HFFc6 (cell line): ENCODE measurements around the gene ATXN7L1. TPM values are rescaled to one million over a fixed set of nuclear protein-coding genes. Genes with fewer than 3 reads are reported as not detected.

ENCODE experiments used
- DNase-seq: peaks from one replicate; pipeline ENCODE4 v3.0.0-alpha.2; 2018
- H3K27ac Mint-ChIP-seq: 2 replicates; pipeline ENCODE4 v1.8.0; 2020; ENCODE audit warnings: mild to moderate bottlenecking, mixed read lengths
- H3K27me3 Mint-ChIP-seq: 2 replicates; pipeline ENCODE4 v1.8.0; 2021; ENCODE audit warnings: mild to moderate bottlenecking, moderate library complexity, mixed read lengths; ENCODE audit not compliant: insufficient read depth
- H3K36me3 Mint-ChIP-seq: 2 replicates; pipeline ENCODE4 v1.8.0; 2021; ENCODE audit warnings: low read depth, mixed read lengths
- H3K4me1 Mint-ChIP-seq: 2 replicates; pipeline ENCODE4 v1.8.0; 2020; ENCODE audit warnings: low read depth, mixed read lengths
- H3K4me3 Mint-ChIP-seq: 2 replicates; pipeline ENCODE4 v1.8.0; 2020; ENCODE audit warnings: mild to moderate bottlenecking, moderate library complexity, mixed read lengths
- H3K9me3 Mint-ChIP-seq: 2 replicates; pipeline ENCODE4 v1.8.0; 2020; ENCODE audit warnings: mild to moderate bottlenecking, mixed read lengths
- CTCF ChIP-seq: fragments of 200-600 bp; sonication (generic); IDR thresholded peaks from 2 replicates; pipeline ENCODE4 v1.5.0; 2021; ENCODE audit warnings: antibody characterized with exemption, mild to moderate bottlenecking
- total RNA-seq, 6 experiments: library from RNA; stranded (reverse); fragmentation: NEBNext Ultra II Directional; extraction: Animal tissue kit (Norgen Biotek cat#: 25700); gene quantifications; 2 replicates in 1 of 6; 3 replicates in 5 of 6; pipeline ENCODE4 v1.2.3, GENCODE V29; 2021

Gene ATXN7L1
- total RNA-seq, 6 experiments from 2014 or later, result 8.4 to 11.4 (median 9.8) TPM

- no peak for DNase-seq
- no peak overlapping the region for H3K27ac Mint-ChIP-seq
- no peak for TF ChIP-seq CTCF
- H3K4me3 Mint-ChIP-seq, result no peak overlapping the region
- no peaks in the 10 kb centered on the region; the same call in 1 of the 2 replicates for H3K27me3 Mint-ChIP-seq
- peaks cover 18% of the 10 kb centered on the region for H3K36me3 Mint-ChIP-seq
- H3K9me3 Mint-ChIP-seq, result no peaks in the 10 kb centered on the region
- peaks cover 16% of the 10 kb centered on the region for H3K4me1 Mint-ChIP-seq
These were observed 38.4 kb downstream of the ATXN7L1 start for GRCh38 chr7:105837765-105838626.

- DNase-seq, result no peak
- H3K4me3 Mint-ChIP-seq, result no peak overlapping the region
- no peaks in the 10 kb centered on the region for H3K9me3 Mint-ChIP-seq
- peaks cover 32% of the 10 kb centered on the region for H3K4me1 Mint-ChIP-seq
- H3K27ac Mint-ChIP-seq, result no peak overlapping the region
- TF ChIP-seq CTCF, result no peak
- H3K36me3 Mint-ChIP-seq, result peaks cover 18% of the 10 kb centered on the region
- no peaks in the 10 kb centered on the region; the same call in 1 of the 2 replicates for H3K27me3 Mint-ChIP-seq
These were observed 41.0 kb downstream of the ATXN7L1 start for GRCh38 chr7:105835441-105835840.

- Mint-ChIP-seq H3K36me3 (peaks cover 19% of the 10 kb centered on the region), H3K4me3 (no peak overlapping the region), H3K27ac (peak overlapping the region; percentile 33; the same call in 1 of the 2 replicates), H3K4me1 (peaks cover 62% of the 10 kb centered on the region), H3K27me3 (no peaks in the 10 kb centered on the region; the same call in 1 of the 2 replicates), H3K9me3 (no peaks in the 10 kb centered on the region)
- TF ChIP-seq CTCF, result no peak
- no peak for DNase-seq
These were observed 44.4 kb downstream of the ATXN7L1 start for GRCh38 chr7:105831824-105832535.

- TF ChIP-seq CTCF, result no peak
- Mint-ChIP-seq H3K4me3 (no peak overlapping the region), H3K27ac (peak overlapping the region; percentile 93), H3K36me3 (peaks cover 24% of the 10 kb centered on the region), H3K9me3 (no peaks in the 10 kb centered on the region), H3K4me1 (peaks cover 69% of the 10 kb centered on the region), H3K27me3 (no peaks in the 10 kb centered on the region; the same call in 1 of the 2 replicates)
- DNase-seq, result no peak
These were observed 45.1 kb downstream of the ATXN7L1 start for GRCh38 chr7:105831302-105831620.

GRCh38 chr7:105830405-105831301 lies 45.7 kb downstream of the ATXN7L1 start:
- DNase-seq, result peak; percentile 98

More at GRCh38 chr7:105830405-105831301, 45.7 kb downstream of the ATXN7L1 start:
- Mint-ChIP-seq H3K4me3 (peak overlapping the region; percentile 71; the same call in 1 of the 2 replicates), H3K9me3 (no peaks in the 10 kb centered on the region), H3K27ac (peak overlapping the region; percentile 93), H3K4me1 (peaks cover 75% of the 10 kb centered on the region), H3K27me3 (no peaks in the 10 kb centered on the region; the same call in 1 of the 2 replicates), H3K36me3 (peaks cover 20% of the 10 kb centered on the region)
- no peak for TF ChIP-seq CTCF
